Stimulated activated memory B cell treated with anti-CD40 and anti-IgM and Interleukin-4, amounts not matched to agents 10 μg/mL and 1 μg/mL and 100 μg/mL, for 72 hours (primary cell): ENCODE data around the gene THAP4.

Source experiments
- ATAC-seq: fragments of 150-1000 bp; cut with Tn5 transposase; 2 replicates; pipeline ENCODE4 v1.10.0; 2021
- H3K27ac Mint-ChIP-seq: one replicate; pipeline ENCODE4 v1.8.0; 2022; ENCODE audit warnings: mild to moderate bottlenecking, mixed read lengths
- H3K27me3 Mint-ChIP-seq: one replicate; pipeline ENCODE4 v1.8.0; 2022; ENCODE audit warnings: mixed read lengths
- H3K36me3 Mint-ChIP-seq: one replicate; pipeline ENCODE4 v1.8.0; 2022; ENCODE audit warnings: mixed read lengths
- H3K4me1 Mint-ChIP-seq: one replicate; pipeline ENCODE4 v1.8.0; 2022; ENCODE audit warnings: mixed read lengths
- H3K4me3 Mint-ChIP-seq: one replicate; pipeline ENCODE4 v1.8.0; 2022; ENCODE audit warnings: mild to moderate bottlenecking, moderate library complexity, mixed read lengths
- H3K9me3 Mint-ChIP-seq: one replicate; pipeline ENCODE4 v1.8.0; 2022; ENCODE audit warnings: mixed read lengths

The THAP4 gene

GRCh38 chr2:241551998-241552737 is 84.8 kb downstream of the THAP4 start:
- H3K36me3 Mint-ChIP-seq, result no peaks in the 10 kb centered on the region
- H3K27ac Mint-ChIP-seq, result no peak overlapping the region
- peaks cover 56% of the 10 kb centered on the region for H3K27me3 Mint-ChIP-seq
- ATAC-seq, result no peak
- H3K4me1 Mint-ChIP-seq, result no peaks in the 10 kb centered on the region
- no peak overlapping the region for H3K4me3 Mint-ChIP-seq
- H3K9me3 Mint-ChIP-seq, result peaks cover 6% of the 10 kb centered on the region

- Mint-ChIP-seq H3K9me3 (peaks cover 3% of the 10 kb centered on the region), H3K4me3 (no peak overlapping the region), H3K27ac (no peak overlapping the region), H3K27me3 (peaks cover 50% of the 10 kb centered on the region), H3K4me1 (no peaks in the 10 kb centered on the region), H3K36me3 (no peaks in the 10 kb centered on the region)
- ATAC-seq, result no peak
Observed at GRCh38 chr2:241551599-241551997, 85.4 kb downstream of the THAP4 start.

GRCh38 chr2:241550616-241551580 is 86.1 kb downstream of the THAP4 start:
- ATAC-seq, result no peak
- Mint-ChIP-seq H3K27me3 (peaks cover 49% of the 10 kb centered on the region), H3K27ac (no peak overlapping the region), H3K4me3 (no peak overlapping the region), H3K9me3 (peaks cover 3% of the 10 kb centered on the region), H3K4me1 (no peaks in the 10 kb centered on the region), H3K36me3 (no peaks in the 10 kb centered on the region)

GRCh38 chr2:241548451-241548835 is 88.5 kb downstream of the THAP4 start:
- Mint-ChIP-seq H3K36me3 (no peaks in the 10 kb centered on the region), H3K4me3 (no peak overlapping the region), H3K27ac (no peak overlapping the region), H3K27me3 (peaks cover 26% of the 10 kb centered on the region), H3K4me1 (no peaks in the 10 kb centered on the region), H3K9me3 (peaks cover 3% of the 10 kb centered on the region)
- no peak for ATAC-seq

- Mint-ChIP-seq H3K9me3 (no peaks in the 10 kb centered on the region), H3K27ac (no peak overlapping the region), H3K4me3 (no peak overlapping the region), H3K36me3 (no peaks in the 10 kb centered on the region), H3K4me1 (no peaks in the 10 kb centered on the region), H3K27me3 (peaks cover 26% of the 10 kb centered on the region)
- no peak for ATAC-seq
Observed at GRCh38 chr2:241547781-241548450, 89.0 kb downstream of the THAP4 start.

- H3K4me3 Mint-ChIP-seq, result no peak overlapping the region
- no peak overlapping the region for H3K27ac Mint-ChIP-seq
- no peaks in the 10 kb centered on the region for H3K9me3 Mint-ChIP-seq
- ATAC-seq, result no peak
- H3K27me3 Mint-ChIP-seq, result peaks cover 18% of the 10 kb centered on the region
- no peaks in the 10 kb centered on the region for H3K4me1 Mint-ChIP-seq
- H3K36me3 Mint-ChIP-seq, result no peaks in the 10 kb centered on the region
Observed at GRCh38 chr2:241546771-241547498, 90.0 kb downstream of the THAP4 start.

GRCh38 chr2:241545523-241546473 is 91.2 kb downstream of the THAP4 start:
- no peak overlapping the region for H3K27ac Mint-ChIP-seq
- peaks cover 10% of the 10 kb centered on the region for H3K27me3 Mint-ChIP-seq
- ATAC-seq, result no peak
- H3K4me3 Mint-ChIP-seq, result no peak overlapping the region
- H3K9me3 Mint-ChIP-seq, result no peaks in the 10 kb centered on the region
- no peaks in the 10 kb centered on the region for H3K36me3 Mint-ChIP-seq
- peaks cover 1% of the 10 kb centered on the region for H3K4me1 Mint-ChIP-seq

GRCh38 chr2:241545106-241545505 is 91.9 kb downstream of the THAP4 start:
- ATAC-seq, result no peak
- no peak overlapping the region for H3K4me3 Mint-ChIP-seq
- H3K4me1 Mint-ChIP-seq, result peaks cover 8% of the 10 kb centered on the region
- H3K9me3 Mint-ChIP-seq, result no peaks in the 10 kb centered on the region
- no peak overlapping the region for H3K27ac Mint-ChIP-seq
- H3K36me3 Mint-ChIP-seq, result no peaks in the 10 kb centered on the region
- peaks cover 17% of the 10 kb centered on the region for H3K27me3 Mint-ChIP-seq

- Mint-ChIP-seq H3K27me3 (peaks cover 32% of the 10 kb centered on the region), H3K4me1 (peaks cover 8% of the 10 kb centered on the region), H3K4me3 (no peak overlapping the region), H3K36me3 (no peaks in the 10 kb centered on the region), H3K9me3 (no peaks in the 10 kb centered on the region), H3K27ac (no peak overlapping the region)
- ATAC-seq, result no peak
Observed at GRCh38 chr2:241542278-241542605, 94.7 kb downstream of the THAP4 start.

GRCh38 chr2:241541564-241542277 is 95.2 kb downstream of the THAP4 start:
- Mint-ChIP-seq H3K36me3 (no peaks in the 10 kb centered on the region), H3K27ac (no peak overlapping the region), H3K9me3 (no peaks in the 10 kb centered on the region), H3K4me3 (no peak overlapping the region), H3K27me3 (peaks cover 32% of the 10 kb centered on the region), H3K4me1 (peaks cover 8% of the 10 kb centered on the region)
- ATAC-seq, result no peak

GRCh38 chr2:241540771-241541561 is 96.0 kb downstream of the THAP4 start:
- peak overlapping the region; percentile 70 for H3K4me3 Mint-ChIP-seq
- ATAC-seq, result peak; percentile 72
- H3K4me1 Mint-ChIP-seq, result peaks cover 8% of the 10 kb centered on the region
- H3K9me3 Mint-ChIP-seq, result no peaks in the 10 kb centered on the region
- H3K27me3 Mint-ChIP-seq, result peaks cover 32% of the 10 kb centered on the region
- H3K27ac Mint-ChIP-seq, result no peak overlapping the region
- H3K36me3 Mint-ChIP-seq, result no peaks in the 10 kb centered on the region

GRCh38 chr2:241540401-241540770 is 96.6 kb downstream of the THAP4 start:
- ATAC-seq, result no peak
- Mint-ChIP-seq H3K4me1 (peaks cover 8% of the 10 kb centered on the region), H3K27ac (no peak overlapping the region), H3K27me3 (peaks cover 32% of the 10 kb centered on the region), H3K36me3 (no peaks in the 10 kb centered on the region), H3K4me3 (peak overlapping the region; percentile 70), H3K9me3 (no peaks in the 10 kb centered on the region)
